SK-N-SH (cell line): ENCODE measurements around the gene TTC21A.

Experiments used
- FOSL2 ChIP-seq: IDR thresholded peaks from 2 replicates; pipeline ENCODE4 v1.4.0; 2012; ENCODE audit warnings: low read depth, mild to moderate bottlenecking, moderate library complexity, borderline replicate concordance
- TF ChIP-seq, protein P1 (sequence below): fragments of 200-600 bp; sonication (generic); IDR thresholded peaks from 2 replicates; pipeline ENCODE4 v1.6.1; 2017; ENCODE audit warnings: antibody characterized with exemption, mild to moderate bottlenecking, moderate library complexity

DNA sequence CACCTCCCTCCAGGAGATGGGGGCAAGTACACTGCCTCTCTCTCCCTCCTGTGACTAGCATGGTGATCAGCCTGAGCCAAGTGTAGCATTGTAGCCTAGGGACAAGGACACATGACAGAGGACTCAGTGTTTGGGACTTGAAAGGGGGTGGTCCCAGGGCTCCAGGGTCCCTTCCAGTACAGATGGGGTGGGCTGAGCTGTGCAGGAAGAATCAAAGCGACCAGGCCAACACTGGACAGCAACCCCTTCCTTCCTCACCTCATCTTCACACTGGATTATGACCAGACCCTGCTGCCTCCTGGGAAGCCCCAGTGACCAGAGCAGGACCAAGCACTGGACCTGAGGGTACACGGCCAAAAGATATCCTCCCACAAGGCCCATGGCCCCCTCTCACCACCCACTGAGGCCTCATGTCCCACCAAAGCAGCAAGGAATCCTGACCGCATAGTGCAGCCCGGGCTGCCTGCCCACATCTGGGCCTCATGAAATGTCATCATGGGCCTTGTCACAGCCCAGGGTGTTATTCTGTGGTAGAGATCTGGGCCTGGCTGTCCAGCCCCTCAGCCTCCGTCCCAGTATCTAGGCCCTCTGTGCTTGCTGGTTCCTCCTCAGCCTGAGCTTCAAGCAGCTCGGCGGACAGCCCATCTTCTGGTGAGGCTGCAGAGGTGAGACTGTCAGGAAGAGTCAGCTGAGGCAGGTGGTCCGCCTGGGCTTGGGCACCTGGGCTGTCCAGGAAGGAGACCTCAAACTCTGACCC lies 9.6 kb upstream of the TTC21A start:
- TF ChIP-seq FOSL2, result no peak
- TF ChIP-seq, protein P1, sequence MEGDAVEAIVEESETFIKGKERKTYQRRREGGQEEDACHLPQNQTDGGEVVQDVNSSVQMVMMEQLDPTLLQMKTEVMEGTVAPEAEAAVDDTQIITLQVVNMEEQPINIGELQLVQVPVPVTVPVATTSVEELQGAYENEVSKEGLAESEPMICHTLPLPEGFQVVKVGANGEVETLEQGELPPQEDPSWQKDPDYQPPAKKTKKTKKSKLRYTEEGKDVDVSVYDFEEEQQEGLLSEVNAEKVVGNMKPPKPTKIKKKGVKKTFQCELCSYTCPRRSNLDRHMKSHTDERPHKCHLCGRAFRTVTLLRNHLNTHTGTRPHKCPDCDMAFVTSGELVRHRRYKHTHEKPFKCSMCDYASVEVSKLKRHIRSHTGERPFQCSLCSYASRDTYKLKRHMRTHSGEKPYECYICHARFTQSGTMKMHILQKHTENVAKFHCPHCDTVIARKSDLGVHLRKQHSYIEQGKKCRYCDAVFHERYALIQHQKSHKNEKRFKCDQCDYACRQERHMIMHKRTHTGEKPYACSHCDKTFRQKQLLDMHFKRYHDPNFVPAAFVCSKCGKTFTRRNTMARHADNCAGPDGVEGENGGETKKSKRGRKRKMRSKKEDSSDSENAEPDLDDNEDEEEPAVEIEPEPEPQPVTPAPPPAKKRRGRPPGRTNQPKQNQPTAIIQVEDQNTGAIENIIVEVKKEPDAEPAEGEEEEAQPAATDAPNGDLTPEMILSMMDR, result no peak
